GM12872 (cell line): ENCODE results near the gene CCDC60.

Experiments
- CTCF ChIP-seq: IDR thresholded peaks from 3 replicates; pipeline ENCODE4 v1.5.1; 2011; ENCODE audit warnings: low read depth, mild to moderate bottlenecking, low read length, moderate library complexity; ENCODE audit not compliant: insufficient read depth

CCDC60 gene

DNA sequence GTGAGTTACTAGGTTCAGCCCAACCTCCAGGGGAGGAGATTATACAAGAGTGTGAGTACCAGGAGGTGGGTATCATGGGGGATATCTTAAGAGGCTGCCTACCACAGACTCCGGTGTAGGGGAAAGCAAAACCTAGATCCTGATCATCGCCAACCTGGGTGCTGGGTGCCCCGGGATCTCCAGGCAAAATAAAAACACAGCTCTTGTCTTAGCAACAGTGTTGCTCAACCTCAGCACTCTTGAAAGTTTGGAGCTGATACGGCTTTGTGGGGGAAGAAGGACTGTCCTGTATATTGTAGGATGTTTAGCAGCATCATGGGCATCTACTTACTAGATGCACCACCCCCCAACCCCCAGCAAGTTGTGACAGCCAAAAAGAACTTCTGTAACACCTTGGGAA is 74.5 kb downstream of the CCDC60 start:
- no peak for TF ChIP-seq CTCF

DNA sequence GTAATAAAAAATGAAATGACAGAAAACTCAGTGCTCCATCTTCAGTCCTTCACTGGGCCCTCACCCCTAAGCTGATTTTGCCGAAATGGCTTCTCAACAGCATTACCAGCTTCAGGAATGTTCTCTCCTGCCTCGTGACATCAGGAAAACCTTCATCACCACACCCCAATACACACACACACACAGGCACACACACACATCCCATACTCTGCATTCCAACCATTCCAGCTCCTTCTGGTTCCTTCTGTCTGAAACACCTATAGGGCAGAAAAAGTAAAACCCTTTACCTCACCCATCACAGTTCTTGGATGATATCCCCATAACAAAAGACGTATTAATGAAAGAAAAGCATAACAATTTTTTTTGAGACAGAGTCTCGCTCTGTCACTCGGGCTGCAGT is 75.9 kb downstream of the CCDC60 start:
- TF ChIP-seq CTCF, result no peak

GRCh38 chr12:119412306-119412705 is 77.8 kb downstream of the CCDC60 start:
- TF ChIP-seq CTCF, result no peak

DNA sequence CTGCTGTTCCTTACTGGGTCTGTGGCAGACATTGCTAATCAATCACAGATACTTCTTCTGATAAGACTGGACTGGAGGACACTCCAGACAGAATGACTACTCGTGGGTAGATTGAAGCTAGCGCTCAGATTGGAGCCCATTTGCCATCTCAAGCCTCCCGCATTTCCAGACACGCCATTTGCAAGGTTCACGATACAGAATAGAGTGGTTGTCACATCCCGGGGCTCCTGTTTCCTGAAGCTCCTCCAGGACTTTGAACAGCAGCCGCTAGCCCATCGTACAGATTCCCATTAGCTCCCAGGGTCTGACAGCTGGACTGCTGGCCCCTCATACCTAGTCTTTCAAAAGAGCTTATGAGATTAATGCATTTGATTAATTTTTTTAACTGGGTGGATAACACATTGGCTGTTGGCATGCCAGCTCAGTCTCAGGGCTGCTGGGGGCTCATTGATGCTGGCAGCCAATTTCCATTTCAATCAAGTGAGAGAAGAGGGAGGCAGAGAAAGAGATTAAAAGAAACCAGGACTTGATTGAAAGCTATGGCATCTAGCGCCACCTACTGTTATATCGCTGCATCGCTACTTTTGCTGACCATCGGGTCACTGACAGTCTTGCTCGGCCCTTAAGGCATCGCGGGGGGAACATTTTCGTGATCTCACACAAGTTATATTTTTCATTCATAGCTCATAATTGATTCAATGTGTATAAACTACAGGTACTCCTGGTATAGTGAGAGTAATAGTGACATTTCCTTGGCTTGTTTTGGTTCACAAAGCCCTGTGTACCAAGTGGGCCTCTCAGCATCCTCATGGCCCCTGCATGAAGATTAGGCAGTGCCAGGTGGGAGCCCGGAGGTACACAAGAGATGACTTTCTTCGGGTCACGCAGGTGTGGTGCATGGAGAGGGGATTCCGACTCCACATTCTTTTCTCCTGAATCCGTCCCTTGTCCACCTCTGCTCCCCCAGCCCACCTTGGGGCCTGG is 78.6 kb downstream of the CCDC60 start:
- peak; percentile 84 for TF ChIP-seq CTCF

DNA sequence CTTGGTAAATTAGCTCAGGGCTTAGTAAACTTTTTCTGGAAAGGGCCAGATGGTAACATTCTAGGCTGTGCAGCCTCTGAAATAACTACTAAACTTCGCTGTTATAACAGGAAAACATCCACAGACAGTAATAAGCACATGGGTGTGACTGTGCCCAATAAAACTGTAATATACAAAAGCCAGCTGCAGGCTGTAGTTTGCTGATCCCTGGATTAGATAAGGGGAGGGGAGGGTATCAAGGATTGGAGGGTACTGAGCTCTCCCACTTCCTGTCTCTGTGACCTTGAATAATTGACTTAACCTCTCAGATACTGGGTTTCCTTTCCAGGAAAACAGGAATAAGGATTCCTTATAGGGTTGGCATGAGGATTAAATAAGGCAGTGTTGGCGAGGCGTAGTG is 81.2 kb downstream of the CCDC60 start:
- TF ChIP-seq CTCF, result no peak

GRCh38 chr12:119417440-119417839 is 82.9 kb downstream of the CCDC60 start:
- no peak for TF ChIP-seq CTCF

- TF ChIP-seq CTCF, result no peak
These were observed 84.9 kb downstream of the CCDC60 start for GRCh38 chr12:119419381-119419780.
